HepG2 (cell line): ENCODE measurements around the gene RBM5. TPM values are rescaled to one million over a fixed set of nuclear protein-coding genes. Genes with fewer than 3 reads are reported as not detected.

Source experiments
- DR1 ChIP-seq: sonication (generic); formaldehyde crosslinking; IDR thresholded peaks from 2 replicates; pipeline ENCODE4 v1.8.0; 2021; ENCODE audit warnings: mild to moderate bottlenecking, missing genetic modification reagents, inconsistent platforms
- ELK4 ChIP-seq: sonication (generic); formaldehyde crosslinking; IDR thresholded peaks from 2 replicates; pipeline ENCODE4 v1.9.0; 2021; ENCODE audit warnings: missing genetic modification reagents, borderline replicate concordance
- GATAD2A ChIP-seq: IDR thresholded peaks from 2 replicates; pipeline ENCODE4 v1.6.1; 2016
- HOXA5 ChIP-seq: sonication (generic); formaldehyde crosslinking; IDR thresholded peaks from 2 replicates; pipeline ENCODE4 v1.4.0; 2020; ENCODE audit warnings: missing genetic modification reagents
- HOXA7 ChIP-seq: sonication (generic); formaldehyde crosslinking; IDR thresholded peaks from 2 replicates; pipeline ENCODE4 v1.8.1; 2022; ENCODE audit warnings: mild to moderate bottlenecking, missing genetic modification reagents, moderate library complexity
- KAT7 ChIP-seq: IDR thresholded peaks from 2 replicates; pipeline ENCODE4 v1.6.1; 2018; ENCODE audit warnings: borderline replicate concordance, missing compliant biosample characterization
- KLF12 ChIP-seq: sonication (generic); formaldehyde crosslinking; IDR thresholded peaks from 2 replicates; pipeline ENCODE4 v1.4.0; 2020; ENCODE audit warnings: missing genetic modification reagents, borderline replicate concordance
- NFKB2 ChIP-seq: sonication (generic); formaldehyde crosslinking; IDR thresholded peaks from 2 replicates; pipeline ENCODE4 v1.4.0; 2020; ENCODE audit warnings: missing genetic modification reagents, borderline replicate concordance
- NKX3-1 ChIP-seq: sonication (generic); formaldehyde crosslinking; IDR thresholded peaks from 2 replicates; pipeline ENCODE4 v1.5.0; 2020; ENCODE audit warnings: missing genetic modification reagents
- PHF21A ChIP-seq: sonication (generic); formaldehyde crosslinking; IDR thresholded peaks from 2 replicates; pipeline ENCODE4 v1.5.0; 2020; ENCODE audit warnings: mild to moderate bottlenecking, missing genetic modification reagents
- RBM39 ChIP-seq: fragments of 200-400 bp; formaldehyde crosslinking; IDR thresholded peaks from one replicate; pipeline ENCODE4 v1.6.1; 2018; ENCODE audit warnings: antibody characterized with exemption, mild to moderate bottlenecking, low read depth, low read length; ENCODE audit not compliant: poor library complexity, severe bottlenecking
- SNAI1 ChIP-seq: sonication (generic); formaldehyde crosslinking; IDR thresholded peaks from 2 replicates; pipeline ENCODE4 v1.5.0; 2020; ENCODE audit warnings: mild to moderate bottlenecking, missing genetic modification reagents, borderline replicate concordance
- TARDBP ChIP-seq: sonication (generic); formaldehyde crosslinking; IDR thresholded peaks from 2 replicates; pipeline ENCODE4 v1.8.0; 2022; ENCODE audit warnings: mild to moderate bottlenecking, missing genetic modification reagents
- U2AF2 ChIP-seq: fragments of 200-400 bp; formaldehyde crosslinking; IDR thresholded peaks from 2 replicates; pipeline ENCODE4 v1.6.1; 2017; ENCODE audit warnings: low read depth, mild to moderate bottlenecking, low read length
- ZKSCAN1 ChIP-seq: fragments of 150-350 bp; IDR thresholded peaks from 2 replicates; pipeline ENCODE4 v1.6.1; 2014; ENCODE audit warnings: low read length
- ZNF136 ChIP-seq: sonication (generic); formaldehyde crosslinking; IDR thresholded peaks from 2 replicates; pipeline ENCODE4 v1.8.1; 2022; ENCODE audit warnings: low read depth, mild to moderate bottlenecking, moderate library complexity, missing genetic modification reagents
- ZNF263 ChIP-seq: sonication (generic); formaldehyde crosslinking; IDR thresholded peaks from 2 replicates; pipeline ENCODE4 v1.4.0; 2020; ENCODE audit warnings: missing genetic modification reagents
- ZNF530 ChIP-seq: sonication (generic); formaldehyde crosslinking; IDR thresholded peaks from 2 replicates; pipeline ENCODE4 v1.5.0; 2020; ENCODE audit warnings: low read depth, mild to moderate bottlenecking, missing genetic modification reagents
- ZNF589 ChIP-seq: sonication (generic); formaldehyde crosslinking; conservative IDR thresholded peaks from 2 replicates; pipeline ENCODE4 v1.8.0; 2022; ENCODE audit warnings: mild to moderate bottlenecking, moderate library complexity, missing genetic modification reagents
- ZNF747 ChIP-seq: sonication (generic); formaldehyde crosslinking; IDR thresholded peaks from 2 replicates; pipeline ENCODE4 v1.8.1; 2023; ENCODE audit warnings: missing genetic modification reagents, mild to moderate bottlenecking, borderline replicate concordance
- ZNF775 ChIP-seq: sonication (generic); formaldehyde crosslinking; IDR thresholded peaks from 2 replicates; pipeline ENCODE4 v1.4.0; 2020; ENCODE audit warnings: missing genetic modification reagents, mild to moderate bottlenecking, moderate library complexity, borderline replicate concordance
- ZNF790 ChIP-seq: sonication (generic); formaldehyde crosslinking; IDR thresholded peaks from 2 replicates; pipeline ENCODE4 v1.8.0; 2022; ENCODE audit warnings: missing genetic modification reagents, mild to moderate bottlenecking, borderline replicate concordance
- ZSCAN20 ChIP-seq: sonication (generic); formaldehyde crosslinking; IDR thresholded peaks from 2 replicates; pipeline ENCODE4 v1.4.0; 2020; ENCODE audit warnings: missing genetic modification reagents, mild to moderate bottlenecking, borderline replicate concordance
- polyA plus RNA-seq, 8 experiments: library from polyadenylated mRNA; depleted of rRNA in 3 of 8; stranded (reverse) in 7 of 8; unstranded in 1 of 8; fragments of >200 nt; fragmentation: Illumina TruSeq in 4 of 8; extraction: Trizol in 4 of 8; gene quantifications; 2 replicates each; pipeline versions ENCODE4 v1.2.1 to v1.2.3, GENCODE V29; 2011 to 2016; ENCODE audit warnings: low read depth in 4 of 8, missing spikeins in 1 of 8, mixed read lengths in 1 of 8; ENCODE audit not compliant: insufficient read depth in 1 of 8
- total RNA-seq, 5 experiments: library from RNA; depleted of rRNA; stranded (reverse); fragments of >200 nt; fragmentation: Illumina TruSeq; extraction: Trizol; gene quantifications; 2 replicates each; pipeline ENCODE4 v1.2.3, GENCODE V29; 2016; ENCODE audit warnings: low read depth in 1 of 5
- TF ChIP-seq, protein P1 (sequence below): sonication (generic); formaldehyde crosslinking; conservative IDR thresholded peaks from 2 replicates; pipeline ENCODE4 v1.8.1; 2023; ENCODE audit warnings: missing genetic modification reagents
- TF ChIP-seq, protein P2 (sequence below): sonication (generic); formaldehyde crosslinking; IDR thresholded peaks from 2 replicates; pipeline ENCODE4 v1.5.0; 2020; ENCODE audit warnings: mild to moderate bottlenecking, low read depth, missing genetic modification reagents, borderline replicate concordance
- TF ChIP-seq, protein P3 (sequence below): sonication (generic); formaldehyde crosslinking; IDR thresholded peaks from 2 replicates; pipeline ENCODE4 v1.5.0; 2020; ENCODE audit warnings: missing genetic modification reagents

Gene RBM5
- total and polyA plus RNA-seq, 2 of the 13 experiments (the other 11 are each of a cell fraction or from before 2014, with no cell fraction given): 106 to 204 TPM

- TF ChIP-seq KLF12 (CRISPR knock-in tag) (no peak), TARDBP (CRISPR knock-in tag) (no peak), ZNF136 (CRISPR knock-in tag) (no peak), DR1 (CRISPR knock-in tag) (no peak), ZNF263 (CRISPR knock-in tag) (no peak), ZKSCAN1 (no peak), ZNF775 (CRISPR knock-in tag) (no peak), ELK4 (CRISPR knock-in tag) (no peak), GATAD2A (CRISPR knock-in tag) (no peak), ZNF790 (CRISPR knock-in tag) (no peak; the same call in 1 of the 2 replicates), RBM39 (no peak), HOXA7 (no peak), SNAI1 (CRISPR knock-in tag) (no peak), ZNF589 (CRISPR knock-in tag) (no peak), ZNF747 (CRISPR knock-in tag) (0 out of 2 replicates have a peak, but pooled peaks have one; percentile 21), KAT7 (CRISPR knock-in tag) (no peak; the same call in none of the 2 replicates), U2AF2 (no peak), ZNF530 (CRISPR knock-in tag) (no peak), PHF21A (CRISPR knock-in tag) (no peak), NFKB2 (peak; percentile 33; the same call in 1 of the 2 replicates), ZSCAN20 (no peak), HOXA5 (CRISPR knock-in tag) (no peak), NKX3-1 (CRISPR knock-in tag) (peak; percentile 75; the same call in 1 of the 2 replicates)
- TF ChIP-seq, protein P1, sequence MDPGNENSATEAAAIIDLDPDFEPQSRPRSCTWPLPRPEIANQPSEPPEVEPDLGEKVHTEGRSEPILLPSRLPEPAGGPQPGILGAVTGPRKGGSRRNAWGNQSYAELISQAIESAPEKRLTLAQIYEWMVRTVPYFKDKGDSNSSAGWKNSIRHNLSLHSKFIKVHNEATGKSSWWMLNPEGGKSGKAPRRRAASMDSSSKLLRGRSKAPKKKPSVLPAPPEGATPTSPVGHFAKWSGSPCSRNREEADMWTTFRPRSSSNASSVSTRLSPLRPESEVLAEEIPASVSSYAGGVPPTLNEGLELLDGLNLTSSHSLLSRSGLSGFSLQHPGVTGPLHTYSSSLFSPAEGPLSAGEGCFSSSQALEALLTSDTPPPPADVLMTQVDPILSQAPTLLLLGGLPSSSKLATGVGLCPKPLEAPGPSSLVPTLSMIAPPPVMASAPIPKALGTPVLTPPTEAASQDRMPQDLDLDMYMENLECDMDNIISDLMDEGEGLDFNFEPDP (CRISPR knock-in tag): no peak
- TF ChIP-seq, protein P2, sequence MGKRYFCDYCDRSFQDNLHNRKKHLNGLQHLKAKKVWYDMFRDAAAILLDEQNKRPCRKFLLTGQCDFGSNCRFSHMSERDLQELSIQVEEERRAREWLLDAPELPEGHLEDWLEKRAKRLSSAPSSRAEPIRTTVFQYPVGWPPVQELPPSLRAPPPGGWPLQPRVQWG (CRISPR knock-in tag): no peak
- TF ChIP-seq, protein P3, sequence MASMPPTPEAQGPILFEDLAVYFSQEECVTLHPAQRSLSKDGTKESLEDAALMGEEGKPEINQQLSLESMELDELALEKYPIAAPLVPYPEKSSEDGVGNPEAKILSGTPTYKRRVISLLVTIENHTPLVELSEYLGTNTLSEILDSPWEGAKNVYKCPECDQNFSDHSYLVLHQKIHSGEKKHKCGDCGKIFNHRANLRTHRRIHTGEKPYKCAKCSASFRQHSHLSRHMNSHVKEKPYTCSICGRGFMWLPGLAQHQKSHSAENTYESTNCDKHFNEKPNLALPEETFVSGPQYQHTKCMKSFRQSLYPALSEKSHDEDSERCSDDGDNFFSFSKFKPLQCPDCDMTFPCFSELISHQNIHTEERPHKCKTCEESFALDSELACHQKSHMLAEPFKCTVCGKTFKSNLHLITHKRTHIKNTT (CRISPR knock-in tag): no peak
Observed at GRCh38 chr3:50088725-50089608, at the start of gene RBM5 (continued).
